Measurements from ENCODE around the gene ZNF138. TPM values are rescaled to one million over a fixed set of nuclear protein-coding genes. Genes with fewer than 3 reads are reported as not detected.

The ZNF138 gene
- total and polyA plus RNA-seq, 2 of the 8 experiments (the other 6 are each of a cell fraction or from before 2014, with no cell fraction given) = 7.5 to 22.6 TPM

- Histone ChIP-seq H3K79me2 (ENCODE audit: control insufficient read depth in 1 of 2, insufficient read depth in 2 of 2, low read length in 2 of 2) (no peaks in the 10 kb centered on the region), H2AFZ (ENCODE audit: low read length) (no peak overlapping the region), H4K8ac (ENCODE audit: extremely low read depth, insufficient read depth, low read length) (no peak overlapping the region), H3K4me3 (ENCODE audit: extremely low read depth in 1 of 4, insufficient read depth in 2 of 4, low read depth in 3 of 4, low read length in 4 of 4) (no peak overlapping the region), H3K56ac (replicated peaks; ENCODE audit: insufficient read length, low read depth, low read length) (no peak overlapping the region), H3K23ac (ENCODE audit: insufficient read length) (no peak overlapping the region), H2BK12ac (ENCODE audit: low read depth, low read length) (no peak overlapping the region), H2BK120ac (replicated peaks; ENCODE audit: low read depth, low read length) (no peak overlapping the region), H3K9me3 (ENCODE audit: insufficient read depth in 2 of 2, low read depth in 1 of 2, low read length in 1 of 2) (peaks cover 0 to 33% of the 10 kb centered on the region in 2 experiments; a peak in 1 of 4 replicates), H3K4ac (replicated peaks; ENCODE audit: insufficient read length, low read depth, low read length) (no peak overlapping the region), H3K27ac (ENCODE audit: low read depth, low read length) (no peak overlapping the region), H4K91ac (replicated peaks; ENCODE audit: insufficient read length, low read length) (no peak overlapping the region), H2BK15ac (ENCODE audit: low read length) (no peak overlapping the region), H2AK5ac (ENCODE audit: low read depth, low read length) (no peak overlapping the region), H3K14ac (ENCODE audit: insufficient read length) (no peak overlapping the region), H3K4me2 (ENCODE audit: insufficient read depth in 1 of 2, low read depth in 2 of 2, low read length in 2 of 2) (no peak overlapping the region), H3K4me1 (replicated peaks in 1 of 4; ENCODE audit: control insufficient read depth in 3 of 4, insufficient read depth in 4 of 4, low read length in 3 of 4) (no peaks in the 10 kb centered on the region; a peak in 2 of 7 replicates), H4K5ac (ENCODE audit: insufficient read length, low read depth, low read length) (no peak overlapping the region), H4K20me1 (replicated peaks in 1 of 2; ENCODE audit: control insufficient read depth in 1 of 2, insufficient read depth in 2 of 2, low read length in 2 of 2) (no peaks in the 10 kb centered on the region), H2BK5ac (ENCODE audit: low read depth, low read length) (no peak overlapping the region), H2BK20ac (ENCODE audit: low read length) (no peak overlapping the region), H3K27me3 (replicated peaks in 1 of 4; ENCODE audit: control insufficient read depth in 3 of 4, extremely low read depth in 1 of 4, insufficient read depth in 3 of 4, low read length in 3 of 4) (peaks cover 0 to 7% (median 6%) of the 10 kb centered on the region in 4 experiments; a peak in 5 of 7 replicates), H3K79me1 (ENCODE audit: low read depth, low read length) (no peaks in the 10 kb centered on the region), H3K18ac (ENCODE audit: extremely low read depth, low read length) (no peak overlapping the region), H3K23me2 (ENCODE audit: low read depth, low read length) (peaks cover 3% of the 10 kb centered on the region; the same call in 1 of the 2 replicates), H3K36me3 (ENCODE audit: control insufficient read depth in 2 of 4, insufficient read depth in 4 of 4, low read length in 3 of 4) (no peaks in the 10 kb centered on the region), H3K9ac (replicated peaks in 1 of 4; ENCODE audit: extremely low read depth in 1 of 4, low read depth in 3 of 4, low read length in 3 of 4) (no peak overlapping the region)
- FAIRE-seq (no peak), DNase-seq (ENCODE audit: low read depth in 1 of 2, low spot score in 2 of 2) (no peak)
- 86% methylated on average over 14 of the region's 17 CpGs; no CpG with 5 or more reads in 1 of the 2 experiments for WGBS, 2 experiments (ENCODE audit: extremely low coverage in 1 of 2, insufficient coverage in 1 of 2, insufficient read length in 1 of 2, insufficient replicate concordance in 2 of 2, low coverage in 1 of 2, low lambda C conversion rate in 2 of 2, missing lambda C conversion rate in 1 of 2)
- ChIA-PET POLR2A (ENCODE audit: partially characterized antibody) (no interaction called here), CTCF (ENCODE audit: partially characterized antibody) (no interaction called here)
- TF ChIP-seq SAP30 (IDR thresholded peaks at IDR 0.05; ENCODE audit: insufficient read depth, insufficient replicate concordance, low read length) (no peak), ZNF274 (IDR thresholded peaks at IDR 0.05; ENCODE audit: borderline replicate concordance, extremely low read depth, low read length) (no peak), CEBPB (IDR thresholded peaks at IDR 0.05; ENCODE audit: low read depth, low read length) (no peak), TEAD4 (IDR thresholded peaks at IDR 0.05; ENCODE audit: low read depth, low read length) (no peak), BRCA1 (IDR thresholded peaks at IDR 0.05; ENCODE audit: low read depth, low read length) (no peak), POLR2A (IDR thresholded peaks at IDR 0.05; ENCODE audit: control extremely low read depth in 1 of 2, low read depth in 2 of 2, low read length in 2 of 2) (no peak), SRF (IDR thresholded peaks at IDR 0.05; ENCODE audit: low read depth, low read length) (no peak), TBP (IDR thresholded peaks at IDR 0.05; ENCODE audit: low read depth, low read length) (no peak), SIRT6 (IDR thresholded peaks at IDR 0.05; ENCODE audit: low read length) (no peak), SIN3A (conservative IDR thresholded peaks at IDR 0.05 in 1 of 2, IDR thresholded peaks at IDR 0.05 in 1 of 2; ENCODE audit: low read depth in 1 of 2, low read length in 2 of 2) (no peak), KDM5A (IDR thresholded peaks at IDR 0.05; ENCODE audit: low read length) (no peak)
- TF ChIP-seq, protein P1, sequence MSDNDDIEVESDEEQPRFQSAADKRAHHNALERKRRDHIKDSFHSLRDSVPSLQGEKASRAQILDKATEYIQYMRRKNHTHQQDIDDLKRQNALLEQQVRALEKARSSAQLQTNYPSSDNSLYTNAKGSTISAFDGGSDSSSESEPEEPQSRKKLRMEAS (IDR thresholded peaks at IDR 0.05) = no peak
- TF ChIP-seq, protein P2, sequence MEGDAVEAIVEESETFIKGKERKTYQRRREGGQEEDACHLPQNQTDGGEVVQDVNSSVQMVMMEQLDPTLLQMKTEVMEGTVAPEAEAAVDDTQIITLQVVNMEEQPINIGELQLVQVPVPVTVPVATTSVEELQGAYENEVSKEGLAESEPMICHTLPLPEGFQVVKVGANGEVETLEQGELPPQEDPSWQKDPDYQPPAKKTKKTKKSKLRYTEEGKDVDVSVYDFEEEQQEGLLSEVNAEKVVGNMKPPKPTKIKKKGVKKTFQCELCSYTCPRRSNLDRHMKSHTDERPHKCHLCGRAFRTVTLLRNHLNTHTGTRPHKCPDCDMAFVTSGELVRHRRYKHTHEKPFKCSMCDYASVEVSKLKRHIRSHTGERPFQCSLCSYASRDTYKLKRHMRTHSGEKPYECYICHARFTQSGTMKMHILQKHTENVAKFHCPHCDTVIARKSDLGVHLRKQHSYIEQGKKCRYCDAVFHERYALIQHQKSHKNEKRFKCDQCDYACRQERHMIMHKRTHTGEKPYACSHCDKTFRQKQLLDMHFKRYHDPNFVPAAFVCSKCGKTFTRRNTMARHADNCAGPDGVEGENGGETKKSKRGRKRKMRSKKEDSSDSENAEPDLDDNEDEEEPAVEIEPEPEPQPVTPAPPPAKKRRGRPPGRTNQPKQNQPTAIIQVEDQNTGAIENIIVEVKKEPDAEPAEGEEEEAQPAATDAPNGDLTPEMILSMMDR (IDR thresholded peaks at IDR 0.05; ENCODE audit: control extremely low read depth in 1 of 3, insufficient read depth in 1 of 3, low read depth in 1 of 3, low read length in 3 of 3) = no peak
These were observed 85.6 kb downstream of the ZNF138 start for GRCh38 chr7:64879800-64880199.
